ENCODE measurements around the gene FAHD1. TPM values are rescaled to one million over a fixed set of nuclear protein-coding genes. Genes with fewer than 3 reads are reported as not detected.

FAHD1 gene
- total and polyA plus RNA-seq, 7 donors = 27.7 to 137 (median 35.0) TPM

GRCh38 chr16:1818873-1819525, 8.0 kb upstream of the FAHD1 start:
- Histone ChIP-seq H3K27ac (no peak overlapping the region), H3K4me1 (peaks cover 0 to 5% (median 4%) of the 10 kb centered on the region in 4 donors), H3K36me3 (peaks cover 42 to 89% (median 51%) of the 10 kb centered on the region in 4 donors), H3K9me3 (no peaks in the 10 kb centered on the region), H3K27me3 (no peaks in the 10 kb centered on the region), H3K4me3 (no peak overlapping the region)
- TF ChIP-seq POLR2AphosphoS5 (IDR thresholded peaks at IDR 0.05) = no peak
- no peak for TF ChIP-seq EP300 (IDR thresholded peaks at IDR 0.05)
- TF ChIP-seq CTCF (IDR thresholded peaks at IDR 0.05) = no peak
- TF ChIP-seq POLR2A (IDR thresholded peaks at IDR 0.05) = no peak
- 96 to 97% methylated on average over 35 of the region's 35 CpGs for WGBS, 2 donors
- no peak for DNase-seq
- intact Hi-C loops (cut with DNase I) = no loop called here

- 95 to 97% methylated on average over 15 of the region's 15 CpGs for WGBS, 2 donors
- no peak for DNase-seq
- Histone ChIP-seq H3K36me3 (peaks cover 42 to 84% (median 51%) of the 10 kb centered on the region in 4 donors), H3K27ac (no peak overlapping the region), H3K9me3 (no peaks in the 10 kb centered on the region), H3K27me3 (no peaks in the 10 kb centered on the region), H3K4me1 (peaks cover 0 to 11% (median 9%) of the 10 kb centered on the region in 4 donors), H3K4me3 (no peak overlapping the region)
- intact Hi-C loops (cut with DNase I) = no loop called here
- no peak for TF ChIP-seq POLR2AphosphoS5 (IDR thresholded peaks at IDR 0.05)
- TF ChIP-seq CTCF (IDR thresholded peaks at IDR 0.05) = no peak
- TF ChIP-seq EP300 (IDR thresholded peaks at IDR 0.05) = no peak
- no peak for TF ChIP-seq POLR2A (IDR thresholded peaks at IDR 0.05)
These were observed 7.4 kb upstream of the FAHD1 start for GRCh38 chr16:1819611-1820010.

- no peak for DNase-seq
- Histone ChIP-seq H3K4me3 (no peak overlapping the region), H3K36me3 (peaks cover 38 to 77% (median 50%) of the 10 kb centered on the region in 4 donors), H3K27ac (no peak overlapping the region), H3K9me3 (no peaks in the 10 kb centered on the region), H3K4me1 (peaks cover 0 to 18% (median 16%) of the 10 kb centered on the region in 4 donors), H3K27me3 (no peaks in the 10 kb centered on the region)
- intact Hi-C loops (cut with DNase I) = no loop called here
- 84 to 90% methylated on average over 25 of the region's 25 CpGs for WGBS, 2 donors
- TF ChIP-seq EP300 (IDR thresholded peaks at IDR 0.05) (no peak), POLR2A (IDR thresholded peaks at IDR 0.05) (no peak), CTCF (IDR thresholded peaks at IDR 0.05) (no peak), POLR2AphosphoS5 (IDR thresholded peaks at IDR 0.05) (no peak)
These were observed 6.7 kb upstream of the FAHD1 start for GRCh38 chr16:1820096-1820945.

- intact Hi-C loops (cut with DNase I) = no loop called here
- no peaks in the 10 kb centered on the region for H3K27me3 ChIP-seq
- H3K27ac ChIP-seq = no peak overlapping the region
- no peak overlapping the region for H3K4me3 ChIP-seq
- no peak for DNase-seq
- TF ChIP-seq EP300 (IDR thresholded peaks at IDR 0.05) (no peak), POLR2A (IDR thresholded peaks at IDR 0.05) (no peak), CTCF (IDR thresholded peaks at IDR 0.05) (no peak), POLR2AphosphoS5 (IDR thresholded peaks at IDR 0.05) (no peak)
- no peaks in the 10 kb centered on the region for H3K9me3 ChIP-seq
- peaks cover 35 to 72% (median 49%) of the 10 kb centered on the region in 4 donors for H3K36me3 ChIP-seq
- 93 to 94% methylated on average over 12 of the region's 12 CpGs for WGBS, 2 donors
- H3K4me1 ChIP-seq = peaks cover 0 to 24% (median 22%) of the 10 kb centered on the region in 4 donors
These were observed 6.1 kb upstream of the FAHD1 start for GRCh38 chr16:1820946-1821290.
